Subcutaneous abdominal adipose tissue (tissue), 5 donors: ENCODE data around the gene SLC7A8.
"Not testable (repeated sequence)": the region's sequence is repeated elsewhere in the genome, so short reads cannot be mapped to it uniquely, and the experiment has no call there.

ENCODE experiments used
- H3K27ac ChIP-seq: one replicate; pipeline ENCODE4 v1.7.0; 2013; ENCODE audit warnings: low read depth, mild to moderate bottlenecking, inconsistent platforms, low read length, moderate library complexity
- H3K27me3 ChIP-seq, 5 donors: one replicate each; pipeline ENCODE4 v1.7.0; 2013; ENCODE audit warnings: low read length in 5 of 5, inconsistent platforms in 1 of 5; ENCODE audit not compliant: control insufficient read depth in 5 of 5, insufficient read depth in 4 of 5
- H3K36me3 ChIP-seq, 5 donors: one replicate each; pipeline ENCODE4 v1.7.0; 2013; ENCODE audit warnings: low read length in 5 of 5; ENCODE audit not compliant: control insufficient read depth in 5 of 5, insufficient read depth in 5 of 5
- H3K4me1 ChIP-seq, 5 donors: one replicate each; pipeline ENCODE4 v1.7.0; 2013; ENCODE audit warnings: low read length in 5 of 5, mild to moderate bottlenecking in 3 of 5, moderate library complexity in 1 of 5; ENCODE audit not compliant: control insufficient read depth in 5 of 5, insufficient read depth in 5 of 5
- H3K4me3 ChIP-seq, 5 donors: one replicate each; pipeline ENCODE4 v1.7.0; 2013; ENCODE audit warnings: low read length in 5 of 5, low read depth in 1 of 5
- H3K9ac ChIP-seq, 5 donors: one replicate each; pipeline ENCODE4 v1.7.0; 2013; ENCODE audit warnings: low read length in 5 of 5, mild to moderate bottlenecking in 4 of 5, moderate library complexity in 3 of 5
- H3K9me3 ChIP-seq, 5 donors: one replicate each; pipeline ENCODE4 v1.7.0; 2013; ENCODE audit warnings: low read length in 5 of 5; ENCODE audit not compliant: control insufficient read depth in 5 of 5
- donor health status: healthy.
- donor health status: healthy.
- donor health status: healthy.
- donor health status: healthy.
- donor health status: healthy.

Gene SLC7A8

GRCh38 chr14:23208324-23208723 is 24.9 kb upstream of the SLC7A8 start:
- Histone ChIP-seq H3K27me3 (no peaks in the 10 kb centered on the region), H3K9ac (no peak overlapping the region), H3K9me3 (no peaks in the 10 kb centered on the region), H3K36me3 (no peaks in the 10 kb centered on the region), H3K4me1 (no peaks in the 10 kb centered on the region), H3K27ac (no peak overlapping the region), H3K4me3 (no peak overlapping the region)

GRCh38 chr14:23207146-23207540 is 23.7 kb upstream of the SLC7A8 start:
- Histone ChIP-seq H3K36me3 (no peaks in the 10 kb centered on the region), H3K27me3 (no peaks in the 10 kb centered on the region), H3K4me3 (no peak overlapping the region), H3K9me3 (no peaks in the 10 kb centered on the region), H3K4me1 (no peaks in the 10 kb centered on the region), H3K27ac (no peak overlapping the region), H3K9ac (no peak overlapping the region)

- Histone ChIP-seq H3K27me3 (no peaks in the 10 kb centered on the region), H3K9ac (no peak overlapping the region), H3K4me1 (no peaks in the 10 kb centered on the region), H3K9me3 (no peaks in the 10 kb centered on the region), H3K4me3 (no peak overlapping the region), H3K27ac (no peak overlapping the region), H3K36me3 (no peaks in the 10 kb centered on the region)
These were observed 23.1 kb upstream of the SLC7A8 start for GRCh38 chr14:23206422-23207145.

- H3K4me1 ChIP-seq = no peaks in the 10 kb centered on the region
- H3K4me3 ChIP-seq = no peak overlapping the region
- no peak overlapping the region for H3K9ac ChIP-seq
- H3K27ac ChIP-seq = no peak overlapping the region
- no peaks in the 10 kb centered on the region for H3K36me3 ChIP-seq
- no peaks in the 10 kb centered on the region for H3K27me3 ChIP-seq
- H3K9me3 ChIP-seq = no peaks in the 10 kb centered on the region
These were observed 18.5 kb upstream of the SLC7A8 start for GRCh38 chr14:23202001-23202400.

- H3K9ac ChIP-seq, H3K36me3 ChIP-seq, H3K4me1 ChIP-seq, H3K9me3 ChIP-seq, H3K4me3 ChIP-seq, H3K27me3 ChIP-seq, H3K27ac ChIP-seq: not testable (repeated sequence)
These were observed 15.7 kb upstream of the SLC7A8 start for GRCh38 chr14:23199141-23199540.

- not testable (repeated sequence) for H3K27ac ChIP-seq, H3K9ac ChIP-seq, H3K36me3 ChIP-seq
These were observed 13.0 kb upstream of the SLC7A8 start for GRCh38 chr14:23196487-23196886.

GRCh38 chr14:23195552-23196101 is 12.2 kb upstream of the SLC7A8 start:
- Histone ChIP-seq H3K4me1 (no peaks in the 10 kb centered on the region), H3K36me3 (no peaks in the 10 kb centered on the region), H3K9ac (no peak overlapping the region), H3K4me3 (no peak overlapping the region), H3K9me3 (no peaks in the 10 kb centered on the region), H3K27me3 (no peaks in the 10 kb centered on the region), H3K27ac (no peak overlapping the region)

More at GRCh38 chr14:23196487-23196886, 13.0 kb upstream of the SLC7A8 start:
- not testable (repeated sequence) for H3K27me3 ChIP-seq, H3K9me3 ChIP-seq, H3K4me3 ChIP-seq, H3K4me1 ChIP-seq

GRCh38 chr14:23193432-23193831 is 10.0 kb upstream of the SLC7A8 start:
- no peak overlapping the region for H3K27ac ChIP-seq
- H3K9ac ChIP-seq = no peak overlapping the region
- no peaks in the 10 kb centered on the region for H3K27me3 ChIP-seq
- H3K4me1 ChIP-seq = no peaks in the 10 kb centered on the region
- no peaks in the 10 kb centered on the region for H3K9me3 ChIP-seq
- H3K36me3 ChIP-seq = no peaks in the 10 kb centered on the region
- no peak overlapping the region for H3K4me3 ChIP-seq

- Histone ChIP-seq H3K9ac (no peak overlapping the region), H3K9me3 (no peaks in the 10 kb centered on the region), H3K36me3 (no peaks in the 10 kb centered on the region), H3K27me3 (no peaks in the 10 kb centered on the region), H3K4me3 (no peak overlapping the region), H3K27ac (no peak overlapping the region), H3K4me1 (peaks cover 0 to 9% (median 8%) of the 10 kb centered on the region in 5 donors)
These were observed 4.5 kb upstream of the SLC7A8 start for GRCh38 chr14:23187925-23188324.

- Histone ChIP-seq H3K9me3 (no peaks in the 10 kb centered on the region), H3K27ac (no peak overlapping the region), H3K27me3 (peaks cover 3 to 7% (median 6%) of the 10 kb centered on the region in 5 donors), H3K9ac (no peak overlapping the region), H3K4me3 (no peak overlapping the region), H3K4me1 (peaks cover 0 to 17% (median 17%) of the 10 kb centered on the region in 5 donors), H3K36me3 (no peaks in the 10 kb centered on the region)
These were observed 3.6 kb upstream of the SLC7A8 start for GRCh38 chr14:23186913-23187654.
